ENCODE measurements around the gene DGKB.

DGKB gene

GRCh38 chr7:14870394-14870793 lies 32.2 kb downstream of the DGKB start:
- no peak overlapping the region for H3K4me3 ChIP-seq (ENCODE audit: low read depth in 1 of 2, low read length in 2 of 2)

GRCh38 chr7:14868937-14869336 lies 33.6 kb downstream of the DGKB start:
- Histone ChIP-seq H3K4me3 (ENCODE audit: low read depth in 1 of 2, low read length in 2 of 2) (no peak overlapping the region), H3K27me3 (ENCODE audit: control insufficient read depth in 1 of 2, insufficient read depth in 2 of 2, low read length in 2 of 2) (no peaks in the 10 kb centered on the region), H3K9me3 (ENCODE audit: control insufficient read depth in 1 of 2, low read length in 2 of 2) (no peaks in the 10 kb centered on the region), H3K9ac (ENCODE audit: low read depth in 1 of 2, low read length in 2 of 2) (no peak overlapping the region), H3K36me3 (ENCODE audit: control insufficient read depth in 1 of 2, insufficient read depth in 2 of 2, low read length in 2 of 2) (no peaks in the 10 kb centered on the region), H3K27ac (ENCODE audit: low read depth, low read length) (no peak overlapping the region), H3K4me1 (ENCODE audit: control insufficient read depth in 1 of 2, insufficient read depth in 2 of 2, low read length in 2 of 2) (no peaks in the 10 kb centered on the region)

More at GRCh38 chr7:14870394-14870793, 32.2 kb downstream of the DGKB start:
- no peaks in the 10 kb centered on the region for H3K9me3 ChIP-seq (ENCODE audit: control insufficient read depth in 1 of 2, low read length in 2 of 2)
- no peak overlapping the region for H3K27ac ChIP-seq (ENCODE audit: low read depth, low read length)
- H3K9ac ChIP-seq (ENCODE audit: low read depth in 1 of 2, low read length in 2 of 2), result no peak overlapping the region
- no peaks in the 10 kb centered on the region for H3K27me3 ChIP-seq (ENCODE audit: control insufficient read depth in 1 of 2, insufficient read depth in 2 of 2, low read length in 2 of 2)
- no peaks in the 10 kb centered on the region for H3K36me3 ChIP-seq (ENCODE audit: control insufficient read depth in 1 of 2, insufficient read depth in 2 of 2, low read length in 2 of 2)
- H3K4me1 ChIP-seq (ENCODE audit: control insufficient read depth in 1 of 2, insufficient read depth in 2 of 2, low read length in 2 of 2), result no peaks in the 10 kb centered on the region

GRCh38 chr7:14861456-14861855 lies 41.1 kb downstream of the DGKB start:
- H3K9me3 ChIP-seq (ENCODE audit: control insufficient read depth in 1 of 2, low read length in 2 of 2), result no peaks in the 10 kb centered on the region
- H3K4me3 ChIP-seq (ENCODE audit: low read depth in 1 of 2, low read length in 2 of 2), result no peak overlapping the region
- H3K27ac ChIP-seq (ENCODE audit: low read depth, low read length), result no peak overlapping the region
- no peaks in the 10 kb centered on the region for H3K36me3 ChIP-seq (ENCODE audit: control insufficient read depth in 1 of 2, insufficient read depth in 2 of 2, low read length in 2 of 2)
- H3K27me3 ChIP-seq (ENCODE audit: control insufficient read depth in 1 of 2, insufficient read depth in 2 of 2, low read length in 2 of 2), result no peaks in the 10 kb centered on the region
- H3K9ac ChIP-seq (ENCODE audit: low read depth in 1 of 2, low read length in 2 of 2), result no peak overlapping the region
- H3K4me1 ChIP-seq (ENCODE audit: control insufficient read depth in 1 of 2, insufficient read depth in 2 of 2, low read length in 2 of 2), result no peaks in the 10 kb centered on the region

- H3K9ac ChIP-seq (ENCODE audit: low read depth in 1 of 2, low read length in 2 of 2), result no peak overlapping the region
- H3K9me3 ChIP-seq (ENCODE audit: control insufficient read depth in 1 of 2, low read length in 2 of 2), result no peaks in the 10 kb centered on the region
- H3K4me3 ChIP-seq (ENCODE audit: low read depth in 1 of 2, low read length in 2 of 2), result no peak overlapping the region
- H3K27me3 ChIP-seq (ENCODE audit: control insufficient read depth in 1 of 2, insufficient read depth in 2 of 2, low read length in 2 of 2), result no peaks in the 10 kb centered on the region
- H3K36me3 ChIP-seq (ENCODE audit: control insufficient read depth in 1 of 2, insufficient read depth in 2 of 2, low read length in 2 of 2), result no peaks in the 10 kb centered on the region
- H3K27ac ChIP-seq (ENCODE audit: low read depth, low read length), result no peak overlapping the region
- H3K4me1 ChIP-seq (ENCODE audit: control insufficient read depth in 1 of 2, insufficient read depth in 2 of 2, low read length in 2 of 2), result no peaks in the 10 kb centered on the region
Measured at GRCh38 chr7:14859267-14859666, 43.3 kb downstream of the DGKB start.

- Histone ChIP-seq H3K27me3 (ENCODE audit: control insufficient read depth in 1 of 2, insufficient read depth in 2 of 2, low read length in 2 of 2) (no peaks in the 10 kb centered on the region), H3K4me1 (ENCODE audit: control insufficient read depth in 1 of 2, insufficient read depth in 2 of 2, low read length in 2 of 2) (no peaks in the 10 kb centered on the region), H3K4me3 (ENCODE audit: low read depth in 1 of 2, low read length in 2 of 2) (no peak overlapping the region), H3K36me3 (ENCODE audit: control insufficient read depth in 1 of 2, insufficient read depth in 2 of 2, low read length in 2 of 2) (no peaks in the 10 kb centered on the region), H3K27ac (ENCODE audit: low read depth, low read length) (no peak overlapping the region), H3K9me3 (ENCODE audit: control insufficient read depth in 1 of 2, low read length in 2 of 2) (no peaks in the 10 kb centered on the region), H3K9ac (ENCODE audit: low read depth in 1 of 2, low read length in 2 of 2) (no peak overlapping the region)
Measured at GRCh38 chr7:14858866-14859265, 43.7 kb downstream of the DGKB start.

GRCh38 chr7:14858410-14858809 lies 44.1 kb downstream of the DGKB start:
- Histone ChIP-seq H3K27me3 (ENCODE audit: control insufficient read depth in 1 of 2, insufficient read depth in 2 of 2, low read length in 2 of 2) (no peaks in the 10 kb centered on the region), H3K9ac (ENCODE audit: low read depth in 1 of 2, low read length in 2 of 2) (no peak overlapping the region), H3K9me3 (ENCODE audit: control insufficient read depth in 1 of 2, low read length in 2 of 2) (no peaks in the 10 kb centered on the region), H3K36me3 (ENCODE audit: control insufficient read depth in 1 of 2, insufficient read depth in 2 of 2, low read length in 2 of 2) (no peaks in the 10 kb centered on the region), H3K4me1 (ENCODE audit: control insufficient read depth in 1 of 2, insufficient read depth in 2 of 2, low read length in 2 of 2) (no peaks in the 10 kb centered on the region), H3K4me3 (ENCODE audit: low read depth in 1 of 2, low read length in 2 of 2) (no peak overlapping the region), H3K27ac (ENCODE audit: low read depth, low read length) (no peak overlapping the region)

GRCh38 chr7:14855033-14855794 lies 47.3 kb downstream of the DGKB start:
- H3K9ac ChIP-seq (ENCODE audit: low read depth in 1 of 2, low read length in 2 of 2), result no peak overlapping the region
- H3K36me3 ChIP-seq (ENCODE audit: control insufficient read depth in 1 of 2, insufficient read depth in 2 of 2, low read length in 2 of 2), result no peaks in the 10 kb centered on the region
- no peaks in the 10 kb centered on the region for H3K9me3 ChIP-seq (ENCODE audit: control insufficient read depth in 1 of 2, low read length in 2 of 2)
- no peaks in the 10 kb centered on the region for H3K4me1 ChIP-seq (ENCODE audit: control insufficient read depth in 1 of 2, insufficient read depth in 2 of 2, low read length in 2 of 2)
- no peak overlapping the region for H3K4me3 ChIP-seq (ENCODE audit: low read depth in 1 of 2, low read length in 2 of 2)
- no peaks in the 10 kb centered on the region for H3K27me3 ChIP-seq (ENCODE audit: control insufficient read depth in 1 of 2, insufficient read depth in 2 of 2, low read length in 2 of 2)
- H3K27ac ChIP-seq (ENCODE audit: low read depth, low read length), result no peak overlapping the region

- Histone ChIP-seq H3K27ac (ENCODE audit: low read depth, low read length) (no peak overlapping the region), H3K4me3 (ENCODE audit: low read depth in 1 of 2, low read length in 2 of 2) (no peak overlapping the region), H3K9me3 (ENCODE audit: control insufficient read depth in 1 of 2, low read length in 2 of 2) (no peaks in the 10 kb centered on the region), H3K36me3 (ENCODE audit: control insufficient read depth in 1 of 2, insufficient read depth in 2 of 2, low read length in 2 of 2) (no peaks in the 10 kb centered on the region), H3K9ac (ENCODE audit: low read depth in 1 of 2, low read length in 2 of 2) (no peak overlapping the region), H3K4me1 (ENCODE audit: control insufficient read depth in 1 of 2, insufficient read depth in 2 of 2, low read length in 2 of 2) (no peaks in the 10 kb centered on the region), H3K27me3 (ENCODE audit: control insufficient read depth in 1 of 2, insufficient read depth in 2 of 2, low read length in 2 of 2) (no peaks in the 10 kb centered on the region)
Measured at GRCh38 chr7:14854471-14854870, 48.1 kb downstream of the DGKB start.

- no peak overlapping the region for H3K4me3 ChIP-seq (ENCODE audit: low read depth in 1 of 2, low read length in 2 of 2)
- no peaks in the 10 kb centered on the region for H3K27me3 ChIP-seq (ENCODE audit: control insufficient read depth in 1 of 2, insufficient read depth in 2 of 2, low read length in 2 of 2)
- H3K9ac ChIP-seq (ENCODE audit: low read depth in 1 of 2, low read length in 2 of 2), result no peak overlapping the region
- no peaks in the 10 kb centered on the region for H3K9me3 ChIP-seq (ENCODE audit: control insufficient read depth in 1 of 2, low read length in 2 of 2)
- no peaks in the 10 kb centered on the region for H3K4me1 ChIP-seq (ENCODE audit: control insufficient read depth in 1 of 2, insufficient read depth in 2 of 2, low read length in 2 of 2)
- no peak overlapping the region for H3K27ac ChIP-seq (ENCODE audit: low read depth, low read length)
- no peaks in the 10 kb centered on the region for H3K36me3 ChIP-seq (ENCODE audit: control insufficient read depth in 1 of 2, insufficient read depth in 2 of 2, low read length in 2 of 2)
Measured at GRCh38 chr7:14851610-14852009, 50.9 kb downstream of the DGKB start.

GRCh38 chr7:14850039-14850438 lies 52.5 kb downstream of the DGKB start:
- H3K4me1 ChIP-seq (ENCODE audit: control insufficient read depth in 1 of 2, insufficient read depth in 2 of 2, low read length in 2 of 2), result no peaks in the 10 kb centered on the region
- H3K36me3 ChIP-seq (ENCODE audit: control insufficient read depth in 1 of 2, insufficient read depth in 2 of 2, low read length in 2 of 2), result no peaks in the 10 kb centered on the region
- no peaks in the 10 kb centered on the region for H3K27me3 ChIP-seq (ENCODE audit: control insufficient read depth in 1 of 2, insufficient read depth in 2 of 2, low read length in 2 of 2)
- no peaks in the 10 kb centered on the region for H3K9me3 ChIP-seq (ENCODE audit: control insufficient read depth in 1 of 2, low read length in 2 of 2)
- no peak overlapping the region for H3K27ac ChIP-seq (ENCODE audit: low read depth, low read length)
- no peak overlapping the region for H3K4me3 ChIP-seq (ENCODE audit: low read depth in 1 of 2, low read length in 2 of 2)
- no peak overlapping the region for H3K9ac ChIP-seq (ENCODE audit: low read depth in 1 of 2, low read length in 2 of 2)
